Measurements from ENCODE around the gene PLEKHD1.

Gene PLEKHD1

GRCh38 chr14:69518289-69519101, 34.0 kb downstream of the PLEKHD1 start:
- no peak for DNase-seq (ENCODE audit: low read depth)

- no peak for DNase-seq (ENCODE audit: low read depth)
Measured at GRCh38 chr14:69519204-69520100, 34.9 kb downstream of the PLEKHD1 start.

GRCh38 chr14:69522026-69522425, 37.5 kb downstream of the PLEKHD1 start:
- no peak for DNase-seq (ENCODE audit: low read depth)

- no peak for DNase-seq (ENCODE audit: low read depth)
Measured at GRCh38 chr14:69525896-69526295, 41.4 kb downstream of the PLEKHD1 start.

- no peak for DNase-seq (ENCODE audit: low read depth)
Measured at GRCh38 chr14:69527635-69528034, 43.1 kb downstream of the PLEKHD1 start.

- DNase-seq (ENCODE audit: low read depth) = no peak
Measured at GRCh38 chr14:69528143-69528542, 43.6 kb downstream of the PLEKHD1 start.

- no peak for DNase-seq (ENCODE audit: low read depth)
Measured at GRCh38 chr14:69528930-69529329, 44.4 kb downstream of the PLEKHD1 start.

GRCh38 chr14:69529563-69529962, 45.0 kb downstream of the PLEKHD1 start:
- no peak for DNase-seq (ENCODE audit: low read depth)

GRCh38 chr14:69530095-69530494, 45.6 kb downstream of the PLEKHD1 start:
- DNase-seq (ENCODE audit: low read depth) = no peak

- DNase-seq (ENCODE audit: low read depth) = no peak
Measured at GRCh38 chr14:69531135-69531534, 46.6 kb downstream of the PLEKHD1 start.

GRCh38 chr14:69532561-69533340, 48.2 kb downstream of the PLEKHD1 start:
- DNase-seq (ENCODE audit: low read depth) = no peak

- no peak for DNase-seq (ENCODE audit: low read depth)
Measured at GRCh38 chr14:69535230-69535848, 50.8 kb downstream of the PLEKHD1 start.

GRCh38 chr14:69536971-69537370, 52.4 kb downstream of the PLEKHD1 start:
- DNase-seq (ENCODE audit: low read depth) = no peak

GRCh38 chr14:69537900-69538299, 53.4 kb downstream of the PLEKHD1 start:
- DNase-seq (ENCODE audit: low read depth) = no peak

GRCh38 chr14:69538766-69539165, 54.2 kb downstream of the PLEKHD1 start:
- no peak for DNase-seq (ENCODE audit: low read depth)

GRCh38 chr14:69539631-69540410, 55.3 kb downstream of the PLEKHD1 start:
- no peak for DNase-seq (ENCODE audit: low read depth)

GRCh38 chr14:69540654-69541335, 56.3 kb downstream of the PLEKHD1 start:
- DNase-seq (ENCODE audit: low read depth) = no peak

GRCh38 chr14:69542311-69542710, 57.8 kb downstream of the PLEKHD1 start:
- DNase-seq (ENCODE audit: low read depth) = no peak

- no peak for DNase-seq (ENCODE audit: low read depth)
Measured at GRCh38 chr14:69543341-69544115, 59.0 kb downstream of the PLEKHD1 start.
